ENCODE data around the gene NUP98.

NUP98 gene

DNA sequence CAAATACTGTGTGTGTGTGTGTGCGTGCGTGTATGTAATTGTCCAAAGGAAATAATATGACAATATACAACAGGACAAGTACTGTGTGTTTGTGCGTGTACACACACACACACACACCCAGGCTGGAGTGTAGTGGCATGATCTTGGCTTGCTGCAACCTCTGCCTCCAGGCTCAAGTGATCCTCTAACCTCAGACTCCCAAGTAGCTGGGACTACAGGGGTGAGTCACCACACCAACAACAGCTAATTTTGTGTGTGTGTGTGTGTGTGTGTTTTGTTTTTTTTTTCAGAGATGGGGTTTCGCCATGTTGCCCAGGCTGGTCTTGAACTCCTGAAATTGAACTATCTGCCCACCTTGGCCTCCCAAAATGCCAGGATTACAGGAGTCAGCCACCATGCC, 61.5 kb downstream of the NUP98 start:
- ChIA-PET POLR2A (no interaction called here), CTCF (no interaction called here)
- TF ChIP-seq ZNF350 (tag by site-specific recombination; IDR thresholded peaks at IDR 0.05), result no peak
- TF ChIP-seq ZNF776 (tag by site-specific recombination; IDR thresholded peaks at IDR 0.05; ENCODE audit: borderline replicate concordance), result no peak
- H3K36me3 ChIP-seq (ENCODE audit: control insufficient read depth in 2 of 2, insufficient read depth in 1 of 2, low read length in 2 of 2), result peaks cover 42 to 91% of the 10 kb centered on the region in 2 experiments
- H3K4me1 ChIP-seq (ENCODE audit: control insufficient read depth, insufficient read depth, low read length), result no peaks in the 10 kb centered on the region
- no peak overlapping the region for H3K4me3 ChIP-seq (ENCODE audit: low read depth, low read length)
- no peaks in the 10 kb centered on the region for H3K9me3 ChIP-seq (ENCODE audit: control insufficient read depth, insufficient read depth, low read depth, low read length)
- no peak overlapping the region for H3K27ac ChIP-seq (ENCODE audit: extremely low read depth, low read depth, low read length)

DNA sequence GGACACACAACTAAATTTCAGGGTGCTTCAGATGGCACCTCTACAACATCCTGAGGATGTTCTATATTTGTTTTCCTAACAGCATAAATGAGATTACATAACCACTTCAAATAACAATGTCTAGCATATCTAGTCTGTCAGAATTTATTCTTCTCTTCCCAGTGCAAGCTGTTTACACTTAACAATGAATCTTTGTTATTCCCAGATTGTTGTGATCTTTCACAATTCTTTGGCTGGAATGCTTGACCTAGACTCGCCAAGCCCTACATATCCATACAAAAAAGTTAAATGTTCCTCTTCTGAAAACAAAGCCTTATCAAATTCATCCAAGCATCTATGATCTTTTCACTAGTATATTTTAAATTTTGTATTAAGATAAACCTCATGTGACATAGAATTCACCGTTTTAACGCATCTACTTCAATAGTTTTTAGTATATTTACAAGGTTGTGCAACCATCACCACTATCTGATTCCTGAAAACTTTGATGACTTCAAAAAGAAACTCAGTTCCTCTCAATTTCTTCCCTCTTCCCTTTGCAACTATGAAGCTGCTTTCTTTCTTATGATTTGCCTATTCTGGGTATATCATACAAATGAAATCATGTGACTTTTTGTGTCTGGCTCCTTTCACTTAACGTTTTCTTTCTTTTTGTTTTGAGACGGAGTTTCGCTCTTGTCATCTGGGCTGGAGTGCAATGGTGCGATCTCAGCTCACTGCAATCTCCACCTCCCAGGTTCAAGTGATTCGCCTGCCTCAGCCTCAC, 64.5 kb downstream of the NUP98 start:
- Histone ChIP-seq H3K4me3 (ENCODE audit: low read depth, low read length) (no peak overlapping the region), H3K4me1 (ENCODE audit: control insufficient read depth, insufficient read depth, low read length) (no peaks in the 10 kb centered on the region), H3K27ac (ENCODE audit: extremely low read depth, low read depth, low read length) (no peak overlapping the region), H3K9me3 (ENCODE audit: control insufficient read depth, insufficient read depth, low read depth, low read length) (no peaks in the 10 kb centered on the region), H3K36me3 (ENCODE audit: control insufficient read depth in 2 of 2, insufficient read depth in 1 of 2, low read length in 2 of 2) (peaks cover 49 to 92% of the 10 kb centered on the region in 2 experiments)
- no peak for TF ChIP-seq ZBTB17 (tag by site-specific recombination; IDR thresholded peaks at IDR 0.05)
- no peak for TF ChIP-seq ZNF670 (tag by site-specific recombination; IDR thresholded peaks at IDR 0.05; ENCODE audit: low read depth)
- TF ChIP-seq ZNF777 (tag by site-specific recombination; IDR thresholded peaks at IDR 0.05; ENCODE audit: borderline replicate concordance), result no peak
- TF ChIP-seq ZNF792 (tag by site-specific recombination; IDR thresholded peaks at IDR 0.05), result no peak
- TF ChIP-seq ZNF548 (tag by site-specific recombination; IDR thresholded peaks at IDR 0.05), result no peak
- TF ChIP-seq ZBTB1 (tag by site-specific recombination; IDR thresholded peaks at IDR 0.05), result no peak
- no peak for TF ChIP-seq ZNF350 (tag by site-specific recombination; IDR thresholded peaks at IDR 0.05)
- TF ChIP-seq ZNF677 (tag by site-specific recombination; IDR thresholded peaks at IDR 0.05), result no peak
- TF ChIP-seq ZNF830 (tag by site-specific recombination; IDR thresholded peaks at IDR 0.05; ENCODE audit: low read depth), result no peak
- TF ChIP-seq, protein P1, sequence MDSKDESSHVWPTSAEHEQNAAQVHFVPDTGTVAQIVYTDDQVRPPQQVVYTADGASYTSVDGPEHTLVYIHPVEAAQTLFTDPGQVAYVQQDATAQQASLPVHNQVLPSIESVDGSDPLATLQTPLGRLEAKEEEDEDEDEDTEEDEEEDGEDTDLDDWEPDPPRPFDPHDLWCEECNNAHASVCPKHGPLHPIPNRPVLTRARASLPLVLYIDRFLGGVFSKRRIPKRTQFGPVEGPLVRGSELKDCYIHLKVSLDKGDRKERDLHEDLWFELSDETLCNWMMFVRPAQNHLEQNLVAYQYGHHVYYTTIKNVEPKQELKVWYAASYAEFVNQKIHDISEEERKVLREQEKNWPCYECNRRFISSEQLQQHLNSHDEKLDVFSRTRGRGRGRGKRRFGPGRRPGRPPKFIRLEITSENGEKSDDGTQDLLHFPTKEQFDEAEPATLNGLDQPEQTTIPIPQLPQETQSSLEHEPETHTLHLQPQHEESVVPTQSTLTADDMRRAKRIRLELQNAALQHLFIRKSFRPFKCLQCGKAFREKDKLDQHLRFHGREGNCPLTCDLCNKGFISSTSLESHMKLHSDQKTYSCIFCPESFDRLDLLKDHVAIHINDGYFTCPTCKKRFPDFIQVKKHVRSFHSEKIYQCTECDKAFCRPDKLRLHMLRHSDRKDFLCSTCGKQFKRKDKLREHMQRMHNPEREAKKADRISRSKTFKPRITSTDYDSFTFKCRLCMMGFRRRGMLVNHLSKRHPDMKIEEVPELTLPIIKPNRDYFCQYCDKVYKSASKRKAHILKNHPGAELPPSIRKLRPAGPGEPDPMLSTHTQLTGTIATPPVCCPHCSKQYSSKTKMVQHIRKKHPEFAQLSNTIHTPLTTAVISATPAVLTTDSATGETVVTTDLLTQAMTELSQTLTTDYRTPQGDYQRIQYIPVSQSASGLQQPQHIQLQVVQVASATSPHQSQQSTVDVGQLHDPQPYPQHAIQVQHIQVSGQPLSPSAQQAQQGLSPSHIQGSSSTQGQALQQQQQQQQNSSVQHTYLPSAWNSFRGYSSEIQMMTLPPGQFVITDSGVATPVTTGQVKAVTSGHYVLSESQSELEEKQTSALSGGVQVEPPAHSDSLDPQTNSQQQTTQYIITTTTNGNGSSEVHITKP (tag by site-specific recombination; IDR thresholded peaks at IDR 0.05), result no peak
- no peak for TF ChIP-seq ZNF121 (tag by site-specific recombination; IDR thresholded peaks at IDR 0.05)
- POLR2A ChIA-PET, result no interaction called here
- CTCF ChIA-PET, result interaction anchor here (0.6 to 1.4 kb wide), 2 partner anchors 15 to 117 kb away, joined by 3 to 4 read pairs; no protein-coding TSS in a partner anchor

DNA sequence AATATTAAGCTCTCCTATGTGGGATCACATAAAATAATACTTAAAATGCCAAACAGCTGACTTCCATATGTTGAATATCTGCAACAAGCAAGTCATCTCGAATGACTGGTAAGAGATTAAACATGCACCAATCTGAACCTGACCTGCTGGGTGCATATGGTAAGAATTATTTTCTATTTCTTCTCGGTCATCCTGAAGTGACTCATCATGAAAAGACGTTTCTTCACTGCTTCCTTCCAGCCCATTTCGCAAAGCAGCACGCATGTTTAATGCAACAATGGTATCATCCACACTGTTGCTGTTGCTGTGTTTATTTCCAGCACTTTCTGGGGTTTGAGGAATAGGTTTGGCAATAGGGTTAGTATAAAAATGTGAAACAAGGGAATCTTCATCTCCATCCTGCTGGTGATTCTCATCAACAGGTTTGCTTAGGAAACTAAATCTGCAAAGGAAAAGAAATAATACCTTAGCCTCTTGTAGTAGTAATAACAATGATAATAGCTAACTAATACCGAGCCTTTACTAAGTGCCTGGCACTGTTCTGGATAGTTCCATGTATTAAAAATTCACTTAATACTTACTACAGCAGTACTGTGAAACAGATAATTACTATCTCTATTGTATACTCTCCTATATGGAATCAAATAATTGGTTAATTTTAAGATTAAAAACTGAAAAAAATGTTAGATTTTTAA, 74.2 kb downstream of the NUP98 start:
- H3K36me3 ChIP-seq (ENCODE audit: control insufficient read depth in 2 of 2, insufficient read depth in 1 of 2, low read length in 2 of 2), result peaks cover 74 to 95% of the 10 kb centered on the region in 2 experiments
- no peaks in the 10 kb centered on the region for H3K4me1 ChIP-seq (ENCODE audit: control insufficient read depth, insufficient read depth, low read length)
- H3K27ac ChIP-seq (ENCODE audit: extremely low read depth, low read depth, low read length), result no peak overlapping the region
- POLR2A ChIA-PET, result no interaction called here
- CTCF ChIA-PET, result no interaction called here
- H3K9me3 ChIP-seq (ENCODE audit: control insufficient read depth, insufficient read depth, low read depth, low read length), result no peaks in the 10 kb centered on the region
- TF ChIP-seq, protein P2, sequence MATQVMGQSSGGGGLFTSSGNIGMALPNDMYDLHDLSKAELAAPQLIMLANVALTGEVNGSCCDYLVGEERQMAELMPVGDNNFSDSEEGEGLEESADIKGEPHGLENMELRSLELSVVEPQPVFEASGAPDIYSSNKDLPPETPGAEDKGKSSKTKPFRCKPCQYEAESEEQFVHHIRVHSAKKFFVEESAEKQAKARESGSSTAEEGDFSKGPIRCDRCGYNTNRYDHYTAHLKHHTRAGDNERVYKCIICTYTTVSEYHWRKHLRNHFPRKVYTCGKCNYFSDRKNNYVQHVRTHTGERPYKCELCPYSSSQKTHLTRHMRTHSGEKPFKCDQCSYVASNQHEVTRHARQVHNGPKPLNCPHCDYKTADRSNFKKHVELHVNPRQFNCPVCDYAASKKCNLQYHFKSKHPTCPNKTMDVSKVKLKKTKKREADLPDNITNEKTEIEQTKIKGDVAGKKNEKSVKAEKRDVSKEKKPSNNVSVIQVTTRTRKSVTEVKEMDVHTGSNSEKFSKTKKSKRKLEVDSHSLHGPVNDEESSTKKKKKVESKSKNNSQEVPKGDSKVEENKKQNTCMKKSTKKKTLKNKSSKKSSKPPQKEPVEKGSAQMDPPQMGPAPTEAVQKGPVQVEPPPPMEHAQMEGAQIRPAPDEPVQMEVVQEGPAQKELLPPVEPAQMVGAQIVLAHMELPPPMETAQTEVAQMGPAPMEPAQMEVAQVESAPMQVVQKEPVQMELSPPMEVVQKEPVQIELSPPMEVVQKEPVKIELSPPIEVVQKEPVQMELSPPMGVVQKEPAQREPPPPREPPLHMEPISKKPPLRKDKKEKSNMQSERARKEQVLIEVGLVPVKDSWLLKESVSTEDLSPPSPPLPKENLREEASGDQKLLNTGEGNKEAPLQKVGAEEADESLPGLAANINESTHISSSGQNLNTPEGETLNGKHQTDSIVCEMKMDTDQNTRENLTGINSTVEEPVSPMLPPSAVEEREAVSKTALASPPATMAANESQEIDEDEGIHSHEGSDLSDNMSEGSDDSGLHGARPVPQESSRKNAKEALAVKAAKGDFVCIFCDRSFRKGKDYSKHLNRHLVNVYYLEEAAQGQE (tag by site-specific recombination; IDR thresholded peaks at IDR 0.05), result no peak
- TF ChIP-seq ZNF423 (tag by site-specific recombination; IDR thresholded peaks at IDR 0.05), result no peak
- H3K4me3 ChIP-seq (ENCODE audit: low read depth, low read length), result no peak overlapping the region

Measured in HEK293 (cell line).